Medulla oblongata (tissue), 1 donor: ENCODE data around the gene BTBD2.

Experiments
- DNase-seq: peaks from one replicate; pipeline ENCODE4 v3.0.0-alpha.2; 2015; ENCODE audit errors: extremely low spot score

BTBD2 gene

GRCh38 chr19:2050991-2051772, 35.7 kb upstream of the BTBD2 start, which contains the start of gene MKNK2:
Gene MKNK2, minus strand, starts transcription at chr19:2051244. Its CDS starts 393 bp downstream, at chr19:2050851.
- DNase-seq = peak; percentile 95

- DNase-seq = no peak
These were observed 35.0 kb upstream of the BTBD2 start for GRCh38 chr19:2050349-2050990.

- DNase-seq = peak; percentile 89
These were observed 34.3 kb upstream of the BTBD2 start for GRCh38 chr19:2049741-2050348.

- no peak for DNase-seq
These were observed 33.6 kb upstream of the BTBD2 start for GRCh38 chr19:2048959-2049740.

GRCh38 chr19:2048104-2048958, 32.8 kb upstream of the BTBD2 start:
- DNase-seq = no peak

GRCh38 chr19:2047449-2048103, 32.1 kb upstream of the BTBD2 start:
- no peak for DNase-seq

GRCh38 chr19:2047076-2047448, 31.5 kb upstream of the BTBD2 start:
- no peak for DNase-seq

GRCh38 chr19:2046046-2046907, 30.8 kb upstream of the BTBD2 start:
- DNase-seq = no peak

GRCh38 chr19:2045501-2046045, 30.1 kb upstream of the BTBD2 start:
- DNase-seq = no peak

- DNase-seq = no peak
These were observed 29.4 kb upstream of the BTBD2 start for GRCh38 chr19:2044709-2045500.

GRCh38 chr19:2043961-2044708, 28.6 kb upstream of the BTBD2 start:
- no peak for DNase-seq

GRCh38 chr19:2043251-2043641, 27.7 kb upstream of the BTBD2 start:
- no peak for DNase-seq

- DNase-seq = no peak
These were observed 27.2 kb upstream of the BTBD2 start for GRCh38 chr19:2042485-2043250.

- peak; percentile 94 for DNase-seq
These were observed 26.4 kb upstream of the BTBD2 start for GRCh38 chr19:2041683-2042484.

GRCh38 chr19:2041433-2041682, 25.8 kb upstream of the BTBD2 start:
- no peak for DNase-seq

GRCh38 chr19:2040647-2041432, 25.3 kb upstream of the BTBD2 start:
- DNase-seq = no peak
